ENCODE measurements around the gene ORMDL2.
"Not testable (repeated sequence)": the region's sequence is repeated elsewhere in the genome, so short reads cannot be mapped to it uniquely, and the experiment has no call there.

The ORMDL2 gene

GRCh38 chr12:55861871-55862270, 44.0 kb downstream of the ORMDL2 start:
- DNase-seq: no peak

GRCh38 chr12:55862286-55862685, 44.4 kb downstream of the ORMDL2 start:
- no peak for DNase-seq

DNA sequence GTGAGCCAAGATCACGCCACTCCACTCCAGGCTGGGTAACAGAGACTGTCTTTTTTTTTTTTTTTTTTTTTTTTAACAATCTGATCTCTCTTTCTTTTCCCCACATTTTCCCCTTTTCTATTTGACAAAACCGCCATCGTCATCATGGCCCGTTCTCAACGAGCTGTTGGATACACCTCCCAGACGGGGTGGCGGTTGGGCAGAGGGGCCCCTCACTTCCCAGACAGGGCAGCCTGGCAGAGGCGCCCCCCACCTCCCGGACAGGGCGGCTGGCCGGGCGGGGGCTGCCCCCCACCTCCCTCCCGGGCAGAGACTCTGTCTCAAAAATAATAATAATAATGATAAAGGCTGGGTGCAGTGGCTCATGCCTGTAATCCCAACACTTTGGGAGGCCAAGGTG, 45.1 kb downstream of the ORMDL2 start:
- DNase-seq: not testable (repeated sequence)

GRCh38 chr12:55865327-55865726, 47.5 kb downstream of the ORMDL2 start:
- no peak for DNase-seq

DNA sequence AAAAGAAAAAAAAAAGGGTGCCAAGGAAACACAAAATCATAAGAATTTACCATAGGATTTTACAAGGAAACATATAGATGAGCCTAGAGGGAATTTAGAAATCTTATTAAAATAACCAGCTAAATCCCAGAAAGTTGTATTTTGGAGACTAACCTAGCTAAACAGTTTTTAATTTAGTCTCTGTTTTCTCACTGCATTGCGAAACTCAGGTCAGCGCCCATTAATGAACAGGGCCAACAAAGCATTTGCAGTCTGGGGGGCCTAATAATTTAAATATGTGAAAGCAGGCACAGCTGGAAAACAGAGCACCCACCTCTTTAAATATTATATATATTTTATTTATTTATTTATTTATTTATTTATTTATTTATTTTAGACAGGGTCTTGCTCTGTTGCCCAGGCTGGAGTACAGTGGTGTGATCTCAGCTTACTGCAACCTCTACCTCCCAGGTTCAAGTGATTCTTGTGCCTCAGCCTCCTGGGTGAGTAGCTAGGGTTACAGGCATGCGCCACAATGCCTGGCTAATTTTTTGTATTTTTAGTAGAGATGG, 48.7 kb downstream of the ORMDL2 start:
- DNase-seq: not testable (repeated sequence)
